NCI-H1436 treated with DMSO at 0.1 percent for 48 hours (cell line): Measurements from ENCODE around the gene TANK.

Experiments
- DNase-seq: peaks from one replicate; lab custom pipeline; 2025; lab: John Stamatoyannopoulos, UW

Gene TANK

DNA sequence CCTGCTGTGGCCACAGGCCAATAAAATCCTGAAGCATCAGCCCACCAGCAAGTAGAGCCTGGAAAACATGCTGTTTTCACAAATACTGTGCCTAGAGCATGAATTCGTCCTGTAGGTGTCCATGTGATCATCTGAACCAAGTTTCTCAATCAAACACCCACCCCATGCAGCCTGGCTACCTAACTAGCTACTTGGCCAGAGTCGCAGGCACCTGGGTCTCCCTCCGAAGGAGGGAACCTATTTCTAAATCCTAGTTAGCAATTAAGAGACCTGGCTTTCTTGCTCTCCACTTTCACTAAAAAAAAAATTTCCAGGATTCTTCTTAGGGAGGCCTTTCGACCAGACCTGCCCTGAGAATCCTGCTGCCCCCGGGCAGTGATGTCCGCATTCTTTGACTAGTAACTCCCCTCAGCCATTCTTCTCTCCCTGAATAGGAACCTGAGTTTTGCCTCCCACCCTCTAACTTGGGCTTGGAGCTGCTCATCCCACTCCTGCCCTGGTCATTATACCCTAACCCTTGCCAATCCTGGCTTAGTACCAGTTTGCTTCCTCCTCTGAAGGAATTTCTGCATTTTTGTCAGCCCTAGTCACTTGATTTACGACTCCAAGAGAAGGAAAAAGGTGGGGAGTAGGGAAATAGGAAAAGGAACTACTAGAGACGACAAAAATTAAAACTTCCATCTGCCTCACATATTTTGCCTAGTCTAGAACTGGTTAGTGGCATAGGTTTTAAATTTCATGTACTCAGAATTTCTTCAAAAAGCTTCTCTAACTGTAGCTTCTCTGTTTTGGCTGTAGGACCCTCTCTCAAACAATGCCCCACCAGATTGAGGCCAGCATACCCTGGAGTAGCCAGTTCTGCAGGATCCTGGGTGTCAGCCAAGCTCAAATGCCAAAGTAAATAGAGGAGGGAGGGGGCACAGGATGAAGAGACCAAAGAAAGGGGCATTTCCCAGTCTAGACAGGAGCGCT, 25.4 kb upstream of the TANK start:
- no peak for DNase-seq

DNA sequence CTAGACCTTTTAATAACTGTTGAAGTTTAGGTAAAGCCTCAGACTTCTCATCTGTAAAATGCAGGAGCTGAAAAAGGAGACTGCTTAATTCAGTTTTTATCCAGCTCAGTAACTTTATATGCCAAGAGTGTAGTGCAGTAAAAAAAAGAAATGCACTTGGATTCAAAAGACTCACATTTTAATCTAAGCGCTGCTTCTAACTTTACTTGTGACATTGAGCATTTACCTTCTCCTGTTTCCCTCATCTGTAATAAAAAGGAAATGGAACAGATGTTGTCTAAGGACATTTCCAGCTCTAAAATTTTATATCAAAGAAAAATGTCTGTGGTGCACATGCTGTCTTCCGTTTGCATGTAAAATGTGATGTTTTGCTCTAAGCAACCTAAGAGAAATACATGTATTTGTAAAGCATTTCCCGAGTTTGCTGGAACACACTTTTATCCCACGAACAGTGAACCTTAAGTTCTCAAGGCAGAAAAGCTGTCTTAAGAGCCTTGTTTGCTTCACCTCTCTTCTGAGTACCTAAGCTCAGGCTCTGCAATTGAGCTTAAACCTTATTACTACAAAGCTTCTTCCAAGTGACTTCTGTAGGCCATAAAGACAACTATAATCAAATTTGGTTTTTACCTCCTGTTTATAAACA, 24.2 kb upstream of the TANK start:
- DNase-seq, result no peak

DNA sequence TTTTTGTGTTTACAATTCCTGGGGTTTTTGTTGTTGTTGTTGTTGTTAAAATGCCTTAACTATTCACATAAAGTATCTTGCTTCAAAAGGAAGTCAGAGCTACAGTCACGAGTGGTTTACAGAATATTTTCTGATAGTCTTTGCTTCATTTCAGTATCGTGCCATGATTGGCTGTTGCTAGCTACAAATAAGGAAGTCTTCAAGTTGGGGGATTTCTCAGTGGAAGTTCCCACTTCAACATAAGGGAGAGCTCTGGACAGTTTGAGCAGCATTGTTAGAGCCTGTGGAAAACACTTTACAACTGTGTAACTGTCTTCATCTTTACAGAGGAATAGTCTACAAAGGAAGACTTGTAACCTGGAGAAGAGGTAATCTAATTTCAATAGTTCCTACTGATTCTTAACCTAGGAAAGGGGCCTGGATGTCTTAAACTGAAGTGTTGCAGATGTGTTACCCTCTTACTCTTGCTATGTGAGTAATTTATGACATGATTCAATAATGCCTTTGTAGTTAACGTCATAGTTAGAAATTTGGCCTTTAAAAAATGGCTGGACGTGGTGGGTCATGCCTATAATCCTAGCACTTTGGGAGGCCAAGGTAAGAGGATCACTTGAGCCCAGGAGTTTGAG, 23.4 kb upstream of the TANK start:
- no peak for DNase-seq

DNA sequence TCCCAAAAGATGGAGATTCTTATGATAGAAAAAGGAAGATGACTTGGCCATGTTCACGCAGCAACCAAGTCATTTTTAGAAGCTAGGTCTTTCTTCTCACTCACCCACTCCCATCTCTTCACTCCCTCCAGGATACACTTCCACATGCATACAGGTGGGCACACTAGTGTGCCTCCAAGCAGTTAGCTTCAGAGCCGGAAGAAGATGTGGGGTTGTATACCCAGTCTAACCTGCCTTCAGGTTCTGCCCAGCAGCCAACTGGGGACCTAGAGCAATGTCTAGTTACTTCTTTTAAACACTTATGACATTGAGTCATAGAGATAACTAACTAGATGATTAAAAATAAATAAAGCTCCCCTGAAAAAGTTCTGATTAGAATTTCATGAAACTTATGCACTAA, 21.8 kb upstream of the TANK start:
- DNase-seq, result no peak

DNA sequence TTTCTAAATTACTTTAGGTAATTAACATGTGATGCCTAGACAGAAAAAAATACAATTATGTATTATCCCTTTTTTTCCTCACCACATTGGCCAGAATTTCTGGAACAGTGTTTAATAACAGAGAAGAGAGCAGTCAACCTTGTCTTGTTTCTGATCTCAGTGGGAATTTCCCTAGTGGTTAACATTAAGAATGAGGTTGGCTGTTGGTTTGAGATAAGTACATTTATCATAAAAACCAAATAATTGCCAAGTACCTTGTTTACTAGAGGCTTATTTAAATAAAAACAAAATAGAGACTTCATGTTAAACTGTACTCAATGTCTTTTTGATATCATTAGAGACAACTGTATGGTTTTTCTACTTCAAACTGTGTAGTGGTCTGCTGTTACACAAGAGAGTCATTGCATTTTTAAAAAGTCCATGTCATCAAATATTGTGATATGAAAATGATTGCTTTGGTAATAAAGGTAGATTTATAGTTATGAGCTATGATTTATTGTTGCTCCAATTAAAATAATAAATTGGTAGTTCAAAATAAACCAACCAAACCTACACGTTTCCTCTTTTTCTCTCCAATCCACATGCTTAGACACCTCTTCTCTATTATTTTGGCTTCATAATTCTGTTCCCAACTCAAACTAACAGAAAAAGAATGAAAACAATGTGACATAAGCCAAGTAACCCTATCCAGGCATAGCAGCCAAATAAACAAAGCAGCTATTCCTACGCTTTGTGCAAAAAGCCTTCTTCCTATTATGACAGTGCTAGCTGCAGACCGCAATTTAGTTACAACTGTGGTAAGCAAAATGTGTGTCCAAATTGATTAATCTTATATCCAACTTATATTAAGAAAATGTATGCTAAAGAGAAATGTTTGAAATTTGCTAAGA, 20.9 kb upstream of the TANK start:
- DNase-seq, result no peak

DNA sequence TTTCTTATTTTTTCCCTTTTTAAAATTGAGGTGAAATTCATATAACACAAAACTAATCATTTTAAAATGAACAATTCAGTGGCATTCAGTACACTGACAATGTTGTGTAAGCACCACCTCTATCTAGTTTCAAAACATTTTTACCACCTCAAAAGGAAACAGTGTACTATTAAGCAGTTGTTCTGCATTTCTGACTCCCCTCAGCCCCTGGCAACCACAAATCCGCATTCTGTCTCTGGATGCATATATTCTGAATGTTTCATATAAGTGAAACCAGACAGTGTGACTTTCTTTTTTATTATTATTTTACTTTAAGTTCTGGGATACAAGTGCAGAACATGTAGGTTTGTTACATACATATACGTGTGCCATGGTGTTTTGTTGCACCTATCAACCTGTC, 19.2 kb upstream of the TANK start:
- DNase-seq, result no peak

DNA sequence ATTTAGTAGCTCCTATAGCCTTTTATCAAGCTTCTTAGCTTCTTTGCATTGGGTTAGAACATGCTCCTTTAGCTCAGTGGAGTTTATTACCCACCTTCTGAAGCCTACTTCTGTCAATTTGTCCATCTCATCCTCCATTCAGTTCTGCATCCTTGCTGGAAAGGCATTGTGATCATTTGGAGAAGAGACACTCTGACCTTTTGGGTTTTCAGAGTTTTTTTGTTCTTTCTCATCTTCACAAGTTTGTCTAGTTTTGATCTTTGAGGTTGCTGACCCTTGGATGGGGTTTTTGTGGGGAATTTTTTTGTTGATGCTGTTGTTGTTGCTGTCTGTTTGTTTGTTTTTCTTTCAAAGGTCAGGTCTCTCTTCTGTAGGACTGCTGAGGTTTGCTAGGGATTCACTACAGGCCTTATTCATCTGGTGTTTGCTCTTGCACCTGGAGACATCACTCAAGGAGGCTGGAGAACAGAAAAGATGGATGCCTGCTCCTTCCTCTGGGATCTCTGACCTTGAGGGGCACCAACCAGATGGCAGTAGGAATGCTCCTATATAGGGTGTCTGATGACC, 13.9 kb upstream of the TANK start:
- DNase-seq, result no peak

DNA sequence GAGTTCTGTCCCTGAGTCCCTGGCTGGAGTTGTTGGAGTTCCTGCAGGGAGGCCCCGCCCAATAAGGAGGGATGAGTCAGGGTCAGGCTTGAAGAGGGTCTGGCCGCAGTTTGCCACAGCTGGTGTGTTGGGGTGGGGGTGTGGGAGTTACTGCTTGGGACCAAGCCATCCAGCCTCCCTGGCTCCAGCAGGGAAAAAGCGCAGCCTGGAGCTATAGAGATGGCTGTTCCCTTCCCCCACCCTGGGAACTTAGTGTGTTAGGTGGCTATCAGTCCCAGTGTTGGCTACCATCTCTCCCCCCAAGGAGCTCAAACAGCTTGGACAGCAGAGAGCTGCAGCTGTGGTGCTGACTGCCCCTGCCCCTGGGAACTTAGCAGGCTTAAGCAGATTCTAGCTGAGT, 13.2 kb upstream of the TANK start:
- no peak for DNase-seq

DNA sequence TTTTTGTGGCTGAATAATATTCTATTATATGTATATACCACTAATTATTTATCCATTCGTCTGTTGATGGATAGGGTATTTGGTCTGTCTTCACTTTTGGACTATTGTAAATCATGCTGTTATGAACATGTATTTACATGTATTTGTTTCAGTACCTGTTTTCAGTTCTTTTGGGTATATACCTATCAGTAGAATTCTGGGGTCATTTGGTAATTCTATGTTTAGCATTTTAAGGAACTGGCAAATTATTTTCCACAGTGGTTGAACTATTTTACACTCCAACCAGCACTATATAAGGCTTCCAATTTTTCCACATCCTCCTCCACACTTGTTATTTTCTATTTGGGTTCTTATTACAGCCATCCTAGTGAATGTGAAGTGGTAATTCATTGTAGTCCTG, 12.4 kb upstream of the TANK start:
- DNase-seq, result no peak

DNA sequence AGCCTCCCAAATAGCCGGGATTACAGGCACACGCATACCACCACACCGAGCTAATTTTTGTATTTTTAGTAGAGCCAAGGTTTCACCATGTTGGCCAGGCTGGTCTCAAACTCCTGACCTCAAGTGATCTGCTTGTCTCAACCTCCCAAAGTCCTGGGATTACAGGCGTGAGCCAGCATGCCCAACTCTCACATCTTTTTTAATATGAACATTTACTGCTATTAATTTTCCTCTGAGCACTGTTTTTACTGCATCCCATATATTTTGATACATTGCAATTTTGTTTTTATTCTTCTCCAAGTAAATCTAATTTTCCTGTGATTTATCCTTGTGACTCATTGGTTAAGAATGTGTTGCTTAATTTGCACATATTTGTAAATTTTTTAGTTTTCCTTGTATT, 9.5 kb upstream of the TANK start:
- DNase-seq, result no peak

DNA sequence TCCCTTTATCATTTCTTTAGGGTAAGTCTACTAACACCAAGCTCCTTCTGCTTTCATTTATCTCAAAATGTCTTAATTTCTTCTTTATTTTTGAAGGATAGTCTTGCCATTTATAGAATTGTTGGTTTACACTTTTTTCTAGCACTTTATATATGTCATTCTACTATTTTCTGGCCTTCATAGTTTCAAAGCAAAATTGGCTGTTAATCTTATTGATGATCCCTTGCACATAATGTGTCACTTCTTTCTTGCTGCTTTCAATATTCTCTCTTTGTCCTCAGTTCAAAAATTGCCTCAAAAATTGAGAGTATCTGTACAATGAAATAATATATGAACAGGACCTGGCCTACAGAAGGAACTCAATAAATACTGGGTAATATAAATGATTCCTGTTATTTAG, 7.9 kb upstream of the TANK start:
- DNase-seq, result no peak

DNA sequence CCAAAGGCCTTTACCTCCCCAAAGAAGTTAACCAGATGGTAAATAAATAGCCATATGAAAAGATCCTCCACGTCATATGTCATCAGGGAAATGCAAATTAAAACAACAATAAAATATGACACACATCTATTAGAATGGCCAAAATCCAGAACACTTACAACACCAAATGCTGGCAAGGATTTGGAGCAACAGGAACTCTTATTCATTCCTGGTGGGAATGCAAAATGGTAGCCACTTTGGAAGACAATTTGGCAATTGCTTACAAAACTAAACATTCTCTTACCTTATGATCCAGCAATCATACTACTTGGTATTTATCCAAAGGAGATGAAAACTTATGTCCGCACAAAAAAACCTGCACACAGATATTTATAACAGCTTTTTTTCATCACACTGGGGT, 1.3 kb upstream of the TANK start:
- DNase-seq, result no peak

DNA sequence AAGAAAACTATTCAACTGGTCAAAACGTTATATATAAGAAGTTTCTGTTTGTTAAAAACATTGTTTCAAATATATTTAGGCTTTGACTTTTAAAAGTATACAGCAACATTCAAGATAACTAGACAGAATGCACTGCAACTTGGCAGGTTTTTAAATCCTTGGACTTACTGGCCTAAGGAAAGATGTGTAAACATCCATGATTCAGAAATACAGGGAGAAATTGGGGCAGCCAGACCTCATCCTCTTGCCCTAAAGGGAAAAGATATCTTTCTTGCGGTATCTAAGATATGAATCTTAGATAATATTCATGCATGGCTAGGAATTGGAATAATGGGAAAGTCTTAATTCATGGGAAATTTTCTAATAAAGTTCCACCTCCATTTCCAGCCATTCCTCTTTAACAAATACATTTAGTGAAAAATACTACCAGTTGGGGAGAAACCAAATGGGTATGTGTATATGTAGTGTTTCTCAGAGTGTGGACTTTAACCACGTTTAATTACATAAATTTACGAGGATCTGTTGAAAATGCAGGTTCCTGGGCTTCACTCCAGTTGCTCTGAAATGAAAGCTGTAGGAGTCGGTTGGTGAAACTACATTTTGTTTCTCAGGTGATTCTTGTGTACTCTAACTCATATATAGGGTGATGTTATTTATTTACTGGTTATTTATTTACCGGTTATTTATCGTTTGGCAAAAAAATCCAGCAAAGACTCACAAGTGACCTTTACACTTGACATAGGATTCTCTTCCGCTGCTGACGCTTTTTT, 587 bp upstream of the TANK start:
- DNase-seq, result no peak

DNA sequence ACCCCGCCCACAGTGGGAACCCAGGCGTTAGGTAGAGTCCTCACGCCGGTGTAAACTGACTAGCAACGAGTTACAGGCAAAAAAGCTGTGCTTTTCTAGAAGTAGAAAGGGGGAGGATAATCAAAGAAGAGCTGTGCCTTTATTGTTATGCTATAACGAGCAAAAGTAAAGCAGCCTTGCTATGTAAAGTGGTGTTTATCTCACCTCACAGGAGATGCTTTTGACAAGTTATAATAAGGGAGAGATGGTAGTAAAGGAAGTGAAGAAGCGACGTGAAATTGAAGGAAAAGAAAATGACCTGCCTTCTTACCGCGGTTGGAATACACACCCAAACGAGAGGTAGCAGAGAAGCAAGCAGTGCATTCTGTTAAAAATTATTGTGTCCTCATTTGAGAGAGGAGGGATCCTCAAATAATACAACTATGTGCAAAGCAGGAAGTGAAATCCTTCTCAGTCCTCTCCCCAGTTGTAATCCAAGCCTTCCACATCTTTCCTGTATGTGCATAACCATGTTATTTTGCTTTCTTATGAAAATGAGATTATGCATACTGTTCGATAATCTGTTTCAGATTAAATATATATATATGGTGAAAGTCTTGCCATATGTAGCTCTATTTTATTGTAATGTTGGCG, 962 bp downstream of the TANK start:
- no peak for DNase-seq

DNA sequence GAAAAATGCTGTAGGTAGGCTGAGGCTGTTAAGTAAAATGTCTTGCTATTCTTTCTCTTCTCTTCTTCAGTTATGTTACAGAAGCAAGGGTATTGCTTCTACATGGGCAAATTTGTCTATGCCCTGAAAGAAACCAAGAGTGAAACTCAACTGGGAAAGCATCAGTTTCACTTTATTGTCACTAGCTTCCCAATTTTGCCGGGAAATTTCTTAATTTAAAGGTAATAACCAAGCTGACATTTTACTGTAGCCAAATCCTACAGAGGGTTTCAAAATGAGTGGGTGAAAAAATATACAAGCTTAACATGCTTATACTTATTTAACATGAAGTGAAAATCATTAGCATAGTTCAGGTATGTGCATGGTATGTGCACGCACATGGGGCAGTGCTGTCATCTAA, 3.2 kb downstream of the TANK start:
- no peak for DNase-seq

DNA sequence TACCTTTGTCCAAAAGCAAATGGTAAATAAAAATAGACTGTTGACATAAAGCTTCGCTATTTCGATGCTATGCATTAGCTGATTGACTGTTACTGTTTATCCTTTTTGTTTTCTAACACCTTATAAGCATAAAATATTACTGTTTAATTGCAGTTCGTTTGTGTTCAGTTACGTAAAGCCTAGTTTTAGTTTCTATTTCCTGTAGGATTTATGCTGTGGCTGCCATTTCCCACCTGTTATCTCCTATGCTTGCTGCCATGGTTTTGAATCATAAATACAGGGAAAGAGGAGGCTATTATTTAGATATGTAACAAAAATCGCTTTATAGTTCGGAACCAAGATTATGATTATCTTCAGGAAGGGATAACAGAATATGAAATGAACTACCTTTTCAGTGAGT, 3.9 kb downstream of the TANK start:
- no peak for DNase-seq

DNA sequence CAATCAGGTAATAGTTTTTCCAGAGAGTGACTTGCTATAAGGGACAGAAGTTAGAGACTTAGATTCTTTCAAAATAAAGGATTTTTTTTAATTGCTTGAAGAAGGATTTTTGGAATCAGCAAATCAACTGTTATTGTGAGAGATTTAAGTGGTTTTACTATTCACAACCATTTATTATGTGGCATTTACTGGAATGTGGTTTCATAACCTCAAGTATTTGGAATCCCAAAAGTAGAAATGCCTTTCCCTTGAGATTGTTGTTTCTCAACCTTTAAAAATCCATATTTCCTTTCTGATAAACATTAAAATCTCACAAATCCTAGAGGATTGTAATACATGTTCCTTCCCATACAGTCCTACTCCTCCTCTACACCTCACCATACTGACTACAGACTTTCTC, 5.0 kb downstream of the TANK start:
- no peak for DNase-seq

DNA sequence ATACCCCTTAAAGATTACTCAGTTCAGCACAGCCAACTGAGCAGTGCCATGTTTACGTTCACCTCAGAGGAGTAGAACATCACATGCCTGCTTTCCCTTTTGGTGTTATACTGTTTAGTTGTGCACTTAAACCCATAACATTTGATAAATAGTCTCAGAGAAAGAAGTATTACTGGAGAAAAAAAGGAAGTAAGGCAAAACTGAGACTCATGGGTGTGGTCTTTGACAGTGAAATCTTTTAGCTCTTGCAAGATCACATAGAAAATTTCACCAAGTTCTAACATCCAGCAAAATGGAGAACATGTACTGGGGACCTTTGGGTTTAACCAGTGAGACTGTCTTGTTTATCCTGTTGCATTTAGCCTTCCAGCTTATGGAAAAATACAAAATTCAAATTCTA, 5.6 kb downstream of the TANK start:
- DNase-seq, result no peak

DNA sequence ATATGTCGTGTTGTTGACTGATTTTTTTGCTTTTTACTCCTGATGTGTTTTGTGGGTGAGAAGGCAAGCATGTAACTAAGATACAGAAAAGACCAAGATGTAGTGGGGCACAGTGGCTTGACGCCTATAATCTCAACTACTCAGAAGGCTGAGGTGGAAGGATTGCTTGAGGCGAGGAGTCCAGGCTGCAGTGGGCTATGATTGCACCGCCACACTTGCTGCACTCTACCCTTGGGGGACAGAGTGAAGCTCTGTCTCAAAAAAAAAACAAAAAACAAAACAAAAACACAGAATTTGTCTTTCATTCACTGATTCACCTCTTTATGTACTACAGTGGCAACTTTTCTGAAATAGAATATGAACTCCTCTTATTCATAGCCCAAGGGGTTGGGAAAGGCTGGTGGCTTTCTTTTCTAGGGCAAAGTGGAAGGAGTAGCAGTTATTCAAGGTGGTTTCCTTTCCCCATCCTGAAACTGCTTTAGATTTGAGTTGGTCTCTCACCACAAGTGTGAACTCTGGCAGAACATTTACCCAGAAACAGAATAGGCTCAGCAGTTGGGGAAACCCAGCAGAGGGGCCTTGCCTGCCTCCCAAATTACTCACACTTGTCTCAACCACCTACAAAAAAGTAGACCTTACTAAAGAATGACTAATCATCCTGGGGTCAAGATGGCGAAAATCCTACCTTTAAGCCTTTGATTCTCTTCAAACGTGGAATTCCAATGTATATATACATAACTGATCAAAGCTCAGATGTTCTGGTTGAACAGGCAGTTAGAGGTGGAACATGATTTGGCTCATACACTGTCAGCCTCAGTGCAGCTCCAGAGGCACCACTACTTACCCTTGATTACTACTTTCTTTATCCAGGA, 6.5 kb downstream of the TANK start:
- DNase-seq, result no peak

DNA sequence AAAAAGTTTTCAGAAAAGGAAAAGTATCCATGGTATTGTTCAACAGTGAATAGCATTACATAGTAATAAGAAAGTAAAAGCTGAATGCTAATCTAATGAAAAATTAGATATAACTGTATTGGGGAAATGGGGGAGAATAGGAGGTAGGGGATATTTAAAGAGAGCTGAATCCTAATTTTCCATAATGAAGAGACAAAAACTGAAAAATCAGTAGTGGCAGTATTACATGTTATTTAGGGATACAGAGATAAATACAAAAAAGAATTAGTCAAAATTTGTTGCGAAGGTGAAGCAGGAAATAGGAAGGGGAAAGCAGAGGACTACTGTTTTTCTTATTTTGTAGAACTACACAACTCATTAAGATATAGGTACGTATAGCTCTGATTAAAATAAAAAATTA, 9.1 kb downstream of the TANK start:
- no peak for DNase-seq
